Liver (tissue), 9 donors: ENCODE measurements around the gene TLE3. TPM values are rescaled to one million over a fixed set of nuclear protein-coding genes. Genes with fewer than 3 reads are reported as not detected.

Source experiments
- DNase-seq: peaks from one replicate; pipeline ENCODE4 v3.0.0-alpha.2; 2017; ENCODE audit warnings: low spot score
- H3K27ac ChIP-seq, 2 donors: one replicate each; pipeline ENCODE4 v1.7.0; 2013; ENCODE audit warnings: inconsistent platforms in 2 of 2, low read length in 2 of 2, control low read depth in 1 of 2, low read depth in 1 of 2, mild to moderate bottlenecking in 1 of 2
- H3K27me3 ChIP-seq, 4 donors: one replicate each; pipeline versions ENCODE4 v1.6.1 to v1.7.0; 2013; ENCODE audit warnings: low read length in 3 of 4, inconsistent platforms in 1 of 4, mild to moderate bottlenecking in 1 of 4, moderate library complexity in 1 of 4; ENCODE audit not compliant: control insufficient read depth in 4 of 4, insufficient read depth in 4 of 4
- H3K36me3 ChIP-seq, 4 donors: one replicate each; pipeline versions ENCODE4 v1.6.1 to v1.7.0; 2013; ENCODE audit warnings: low read length in 3 of 4, mild to moderate bottlenecking in 3 of 4, low read depth in 1 of 4, moderate library complexity in 1 of 4; ENCODE audit not compliant: control insufficient read depth in 4 of 4, insufficient read depth in 3 of 4
- H3K4me1 ChIP-seq, 4 donors: one replicate each; pipeline versions ENCODE4 v1.6.1 to v1.7.0; 2013; ENCODE audit warnings: low read length in 3 of 4, mild to moderate bottlenecking in 3 of 4, moderate library complexity in 1 of 4; ENCODE audit not compliant: control insufficient read depth in 4 of 4, insufficient read depth in 4 of 4
- H3K4me3 ChIP-seq, 3 donors: one replicate each; pipeline versions ENCODE4 v1.6.1 to v1.7.0; 2013; ENCODE audit warnings: low read length in 3 of 3, control low read depth in 1 of 3, low read depth in 1 of 3, mild to moderate bottlenecking in 1 of 3
- H3K9ac ChIP-seq, 2 donors: one replicate each; pipeline ENCODE4 v1.7.0; 2013; ENCODE audit warnings: low read length in 2 of 2, mild to moderate bottlenecking in 2 of 2, moderate library complexity in 2 of 2, control low read depth in 1 of 2, low read depth in 1 of 2
- H3K9me3 ChIP-seq, 4 donors: one replicate each; pipeline versions ENCODE4 v1.6.1 to v1.7.0; 2013; ENCODE audit warnings: low read length in 3 of 4; ENCODE audit not compliant: control insufficient read depth in 4 of 4
- EGR1 ChIP-seq, 2 donors: IDR thresholded peaks; 2 replicates each; pipeline ENCODE4 v1.6.1; 2016 to 2018; ENCODE audit warnings: antibody characterized with exemption in 2 of 2, low read depth in 2 of 2
- FOXA1 ChIP-seq: IDR thresholded peaks from 2 replicates; pipeline ENCODE4 v1.6.1; 2016; ENCODE audit warnings: antibody characterized with exemption
- FOXA2 ChIP-seq: IDR thresholded peaks from 2 replicates; pipeline ENCODE4 v1.6.1; 2016; ENCODE audit warnings: antibody characterized with exemption
- GABPA ChIP-seq, 2 donors: IDR thresholded peaks in 1 of 2; conservative IDR thresholded peaks in 1 of 2; 2 replicates each; pipeline ENCODE4 v1.6.1; 2016; ENCODE audit warnings: antibody characterized with exemption in 2 of 2, mild to moderate bottlenecking in 1 of 2, moderate library complexity in 1 of 2
- HNF4A ChIP-seq, 2 donors: conservative IDR thresholded peaks; 2 replicates each; pipeline ENCODE4 v1.6.1; 2016; ENCODE audit warnings: antibody characterized with exemption in 2 of 2, mild to moderate bottlenecking in 2 of 2
- HNF4G ChIP-seq: IDR thresholded peaks from 2 replicates; pipeline ENCODE4 v1.6.1; 2016; ENCODE audit warnings: antibody characterized with exemption
- NR2F2 ChIP-seq: IDR thresholded peaks from 2 replicates; pipeline ENCODE4 v1.6.1; 2016; ENCODE audit warnings: antibody characterized with exemption
- RAD21 ChIP-seq, 2 donors: IDR thresholded peaks; 2 replicates each; pipeline ENCODE4 v1.6.1; 2016; ENCODE audit warnings: antibody characterized with exemption in 2 of 2, mild to moderate bottlenecking in 2 of 2
- RXRA ChIP-seq, 2 donors: IDR thresholded peaks; 2 replicates each; pipeline ENCODE4 v1.6.1; 2017 to 2018; ENCODE audit warnings: antibody characterized with exemption in 2 of 2, mild to moderate bottlenecking in 1 of 2
- SP1 ChIP-seq: IDR thresholded peaks from 2 replicates; pipeline ENCODE4 v1.6.1; 2018; ENCODE audit warnings: antibody characterized with exemption, mild to moderate bottlenecking
- TAF1 ChIP-seq: conservative IDR thresholded peaks from 2 replicates; pipeline ENCODE4 v1.6.1; 2016; ENCODE audit warnings: antibody characterized with exemption, mild to moderate bottlenecking
- YY1 ChIP-seq: IDR thresholded peaks from 2 replicates; pipeline ENCODE4 v1.6.1; 2016; ENCODE audit warnings: antibody characterized with exemption, mild to moderate bottlenecking
- WGBS: extraction: QIAGEN DNeasy Blood & Tissue Kit; methylation state at CpG from one replicate; pipeline ENCODE4 v1.1.7; 2013; 5-methylcytosine and 5-hydroxymethylcytosine counted together
- polyA plus RNA-seq, 2 donors: library from polyadenylated mRNA; stranded (reverse) in 1 of 2; unstranded in 1 of 2; fragments of 200-250 nt in 1 of 2; fragments of >200 nt in 1 of 2; fragmentation: Nextera tagmentation in 1 of 2; extraction: Ambion mirVana in 1 of 2; gene quantifications; one replicate each; pipeline versions ENCODE4 v1.2.1 to v1.2.3, GENCODE V29; 2013 to 2015
- total RNA-seq, 2 donors: library from RNA; depleted of rRNA; stranded (reverse); fragments of >200 nt; gene quantifications; one replicate each; pipeline ENCODE4 v1.2.3, GENCODE V29; 2014
- TF ChIP-seq, protein P1 (sequence below): fragments of 150-350 bp; IDR thresholded peaks from 2 replicates; pipeline ENCODE4 v1.5.1; 2017; ENCODE audit warnings: improper control_type of control experiment, low read depth, low read length; ENCODE audit not compliant: missing input control
- TF ChIP-seq, protein P2 (sequence below): IDR thresholded peaks from 2 replicates; pipeline ENCODE4 v1.6.1; 2016; ENCODE audit warnings: antibody characterized with exemption, mild to moderate bottlenecking
- TF ChIP-seq, protein P3 (sequence below): IDR thresholded peaks from 2 replicates; pipeline ENCODE4 v1.6.1; 2016; ENCODE audit warnings: antibody characterized with exemption
- TF ChIP-seq, protein P4 (sequence below): IDR thresholded peaks from 2 replicates; pipeline ENCODE4 v1.6.1; 2016; ENCODE audit warnings: antibody characterized with exemption
- TF ChIP-seq, protein P5 (sequence below): IDR thresholded peaks from 2 replicates; pipeline ENCODE4 v1.6.1; 2016; ENCODE audit warnings: antibody characterized with exemption
- donor health status: healthy.
- donor health status: healthy.
- donor health status: healthy.
- donor health status: healthy.
- donor health status: healthy.

TLE3 gene
- total and polyA plus RNA-seq, 4 donors = 1.2 to 13.7 (median 8.5) TPM

DNA sequence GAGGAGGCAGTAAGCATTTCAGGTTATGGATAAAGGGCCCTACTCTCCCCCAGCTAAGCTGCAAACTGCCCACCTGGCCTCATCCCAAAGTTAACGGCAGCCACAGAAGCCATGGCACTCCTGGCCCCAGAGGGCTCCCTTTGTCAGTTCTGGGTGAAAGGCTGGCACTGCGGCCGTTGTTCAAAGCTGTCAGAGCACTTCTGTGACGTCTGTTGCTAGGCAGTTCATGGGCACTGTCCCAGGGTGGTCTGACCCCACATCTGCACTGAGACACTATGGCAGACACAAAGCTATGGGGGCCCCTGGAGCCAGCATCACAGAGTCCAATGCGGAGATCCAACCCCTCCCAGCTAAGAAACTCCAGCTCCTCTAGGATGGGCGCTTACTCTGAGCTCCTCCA is 30.0 kb downstream of the TLE3 start:
- Histone ChIP-seq H3K9me3 (no peaks in the 10 kb centered on the region), H3K27ac (no peak overlapping the region), H3K9ac (no peak overlapping the region), H3K4me1 (peaks cover 2 to 32% (median 23%) of the 10 kb centered on the region in 4 donors), H3K36me3 (peaks cover 13 to 41% (median 28%) of the 10 kb centered on the region in 4 donors), H3K27me3 (no peaks in the 10 kb centered on the region), H3K4me3 (no peak overlapping the region)
- no peak for DNase-seq
- 98% methylated on average over 6 of the region's 6 CpGs for WGBS
- TF ChIP-seq RXRA (IDR thresholded peaks at IDR 0.05) = no peak
- TF ChIP-seq, protein P1, sequence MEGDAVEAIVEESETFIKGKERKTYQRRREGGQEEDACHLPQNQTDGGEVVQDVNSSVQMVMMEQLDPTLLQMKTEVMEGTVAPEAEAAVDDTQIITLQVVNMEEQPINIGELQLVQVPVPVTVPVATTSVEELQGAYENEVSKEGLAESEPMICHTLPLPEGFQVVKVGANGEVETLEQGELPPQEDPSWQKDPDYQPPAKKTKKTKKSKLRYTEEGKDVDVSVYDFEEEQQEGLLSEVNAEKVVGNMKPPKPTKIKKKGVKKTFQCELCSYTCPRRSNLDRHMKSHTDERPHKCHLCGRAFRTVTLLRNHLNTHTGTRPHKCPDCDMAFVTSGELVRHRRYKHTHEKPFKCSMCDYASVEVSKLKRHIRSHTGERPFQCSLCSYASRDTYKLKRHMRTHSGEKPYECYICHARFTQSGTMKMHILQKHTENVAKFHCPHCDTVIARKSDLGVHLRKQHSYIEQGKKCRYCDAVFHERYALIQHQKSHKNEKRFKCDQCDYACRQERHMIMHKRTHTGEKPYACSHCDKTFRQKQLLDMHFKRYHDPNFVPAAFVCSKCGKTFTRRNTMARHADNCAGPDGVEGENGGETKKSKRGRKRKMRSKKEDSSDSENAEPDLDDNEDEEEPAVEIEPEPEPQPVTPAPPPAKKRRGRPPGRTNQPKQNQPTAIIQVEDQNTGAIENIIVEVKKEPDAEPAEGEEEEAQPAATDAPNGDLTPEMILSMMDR = no peak
- TF ChIP-seq NR2F2 = no peak
- TF ChIP-seq, protein P2, sequence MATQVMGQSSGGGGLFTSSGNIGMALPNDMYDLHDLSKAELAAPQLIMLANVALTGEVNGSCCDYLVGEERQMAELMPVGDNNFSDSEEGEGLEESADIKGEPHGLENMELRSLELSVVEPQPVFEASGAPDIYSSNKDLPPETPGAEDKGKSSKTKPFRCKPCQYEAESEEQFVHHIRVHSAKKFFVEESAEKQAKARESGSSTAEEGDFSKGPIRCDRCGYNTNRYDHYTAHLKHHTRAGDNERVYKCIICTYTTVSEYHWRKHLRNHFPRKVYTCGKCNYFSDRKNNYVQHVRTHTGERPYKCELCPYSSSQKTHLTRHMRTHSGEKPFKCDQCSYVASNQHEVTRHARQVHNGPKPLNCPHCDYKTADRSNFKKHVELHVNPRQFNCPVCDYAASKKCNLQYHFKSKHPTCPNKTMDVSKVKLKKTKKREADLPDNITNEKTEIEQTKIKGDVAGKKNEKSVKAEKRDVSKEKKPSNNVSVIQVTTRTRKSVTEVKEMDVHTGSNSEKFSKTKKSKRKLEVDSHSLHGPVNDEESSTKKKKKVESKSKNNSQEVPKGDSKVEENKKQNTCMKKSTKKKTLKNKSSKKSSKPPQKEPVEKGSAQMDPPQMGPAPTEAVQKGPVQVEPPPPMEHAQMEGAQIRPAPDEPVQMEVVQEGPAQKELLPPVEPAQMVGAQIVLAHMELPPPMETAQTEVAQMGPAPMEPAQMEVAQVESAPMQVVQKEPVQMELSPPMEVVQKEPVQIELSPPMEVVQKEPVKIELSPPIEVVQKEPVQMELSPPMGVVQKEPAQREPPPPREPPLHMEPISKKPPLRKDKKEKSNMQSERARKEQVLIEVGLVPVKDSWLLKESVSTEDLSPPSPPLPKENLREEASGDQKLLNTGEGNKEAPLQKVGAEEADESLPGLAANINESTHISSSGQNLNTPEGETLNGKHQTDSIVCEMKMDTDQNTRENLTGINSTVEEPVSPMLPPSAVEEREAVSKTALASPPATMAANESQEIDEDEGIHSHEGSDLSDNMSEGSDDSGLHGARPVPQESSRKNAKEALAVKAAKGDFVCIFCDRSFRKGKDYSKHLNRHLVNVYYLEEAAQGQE = no peak
- TF ChIP-seq FOXA1 = no peak
- no peak for TF ChIP-seq TAF1
- no peak for TF ChIP-seq GABPA (IDR thresholded peaks at IDR 0.05 in 1 of 2, conservative IDR thresholded peaks at IDR 0.05 in 1 of 2)
- no peak for TF ChIP-seq SP1
- no peak for TF ChIP-seq HNF4G
- TF ChIP-seq HNF4A (conservative IDR thresholded peaks at IDR 0.05) = no peak
- no peak for TF ChIP-seq RAD21 (IDR thresholded peaks at IDR 0.05)

DNA sequence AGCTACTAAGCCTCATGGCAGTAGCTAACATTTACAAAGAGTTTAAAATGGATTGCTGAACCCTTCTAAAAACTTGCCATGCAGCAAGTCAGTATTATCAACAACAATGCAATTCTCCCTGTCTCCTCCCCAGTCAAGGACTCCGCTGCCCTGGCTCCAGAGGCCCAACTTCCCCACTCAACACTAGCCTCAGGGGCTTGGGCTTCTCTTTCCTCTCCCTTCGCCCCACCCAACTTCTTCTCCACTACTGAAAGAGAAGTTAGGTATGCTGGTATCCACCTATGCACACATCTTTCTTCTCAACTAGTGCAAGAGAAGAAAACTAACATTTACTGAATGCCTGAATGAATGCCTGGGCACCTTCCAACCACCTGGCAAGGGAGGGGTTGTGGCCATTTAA is 30.7 kb downstream of the TLE3 start:
- WGBS = 96% methylated on average over 2 of the region's 2 CpGs
- Histone ChIP-seq H3K27me3 (no peaks in the 10 kb centered on the region), H3K27ac (no peak overlapping the region), H3K36me3 (peaks cover 10 to 42% (median 24%) of the 10 kb centered on the region in 4 donors), H3K4me1 (peaks cover 2 to 32% (median 23%) of the 10 kb centered on the region in 4 donors), H3K9ac (no peak overlapping the region), H3K4me3 (no peak overlapping the region), H3K9me3 (no peaks in the 10 kb centered on the region)
- DNase-seq = no peak
- no peak for TF ChIP-seq GABPA (IDR thresholded peaks at IDR 0.05 in 1 of 2, conservative IDR thresholded peaks at IDR 0.05 in 1 of 2)
- TF ChIP-seq, protein P2 = no peak
- TF ChIP-seq, protein P1 = no peak
- TF ChIP-seq, protein P3, sequence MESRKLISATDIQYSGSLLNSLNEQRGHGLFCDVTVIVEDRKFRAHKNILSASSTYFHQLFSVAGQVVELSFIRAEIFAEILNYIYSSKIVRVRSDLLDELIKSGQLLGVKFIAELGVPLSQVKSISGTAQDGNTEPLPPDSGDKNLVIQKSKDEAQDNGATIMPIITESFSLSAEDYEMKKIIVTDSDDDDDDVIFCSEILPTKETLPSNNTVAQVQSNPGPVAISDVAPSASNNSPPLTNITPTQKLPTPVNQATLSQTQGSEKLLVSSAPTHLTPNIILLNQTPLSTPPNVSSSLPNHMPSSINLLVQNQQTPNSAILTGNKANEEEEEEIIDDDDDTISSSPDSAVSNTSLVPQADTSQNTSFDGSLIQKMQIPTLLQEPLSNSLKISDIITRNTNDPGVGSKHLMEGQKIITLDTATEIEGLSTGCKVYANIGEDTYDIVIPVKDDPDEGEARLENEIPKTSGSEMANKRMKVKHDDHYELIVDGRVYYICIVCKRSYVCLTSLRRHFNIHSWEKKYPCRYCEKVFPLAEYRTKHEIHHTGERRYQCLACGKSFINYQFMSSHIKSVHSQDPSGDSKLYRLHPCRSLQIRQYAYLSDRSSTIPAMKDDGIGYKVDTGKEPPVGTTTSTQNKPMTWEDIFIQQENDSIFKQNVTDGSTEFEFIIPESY = no peak
- no peak for TF ChIP-seq RXRA (IDR thresholded peaks at IDR 0.05)
- TF ChIP-seq YY1 = no peak
- TF ChIP-seq FOXA2 = no peak
- TF ChIP-seq HNF4A (conservative IDR thresholded peaks at IDR 0.05) = no peak
- no peak for TF ChIP-seq EGR1 (IDR thresholded peaks at IDR 0.05; ENCODE audit: low read depth in 2 of 2)
- TF ChIP-seq SP1 = no peak
- TF ChIP-seq RAD21 (IDR thresholded peaks at IDR 0.05) = no peak
- no peak for TF ChIP-seq HNF4G
- TF ChIP-seq, protein P4, sequence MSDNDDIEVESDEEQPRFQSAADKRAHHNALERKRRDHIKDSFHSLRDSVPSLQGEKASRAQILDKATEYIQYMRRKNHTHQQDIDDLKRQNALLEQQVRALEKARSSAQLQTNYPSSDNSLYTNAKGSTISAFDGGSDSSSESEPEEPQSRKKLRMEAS = no peak
- TF ChIP-seq, protein P5, sequence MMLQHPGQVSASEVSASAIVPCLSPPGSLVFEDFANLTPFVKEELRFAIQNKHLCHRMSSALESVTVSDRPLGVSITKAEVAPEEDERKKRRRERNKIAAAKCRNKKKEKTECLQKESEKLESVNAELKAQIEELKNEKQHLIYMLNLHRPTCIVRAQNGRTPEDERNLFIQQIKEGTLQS = no peak
